A673 (cell line): Measurements from ENCODE around the gene CFAP157.

Experiments
- EZH2 ChIP-seq: fragments of 200-600 bp; sonication (generic); IDR thresholded peaks from 2 replicates; pipeline ENCODE4 v1.6.1; 2017; ENCODE audit warnings: borderline replicate concordance, low read depth, mild to moderate bottlenecking, mixed read lengths, antibody characterized with exemption, low read length; ENCODE audit not compliant: poor library complexity, severe bottlenecking
- TF ChIP-seq, protein P1 (sequence below): fragments of 300-800, 200-600 bp; sonication (generic); conservative IDR thresholded peaks from 2 replicates; pipeline ENCODE4 v1.5.1; 2017; ENCODE audit warnings: low read depth, mild to moderate bottlenecking, antibody characterized with exemption, low read length, moderate library complexity, mixed read lengths

DNA sequence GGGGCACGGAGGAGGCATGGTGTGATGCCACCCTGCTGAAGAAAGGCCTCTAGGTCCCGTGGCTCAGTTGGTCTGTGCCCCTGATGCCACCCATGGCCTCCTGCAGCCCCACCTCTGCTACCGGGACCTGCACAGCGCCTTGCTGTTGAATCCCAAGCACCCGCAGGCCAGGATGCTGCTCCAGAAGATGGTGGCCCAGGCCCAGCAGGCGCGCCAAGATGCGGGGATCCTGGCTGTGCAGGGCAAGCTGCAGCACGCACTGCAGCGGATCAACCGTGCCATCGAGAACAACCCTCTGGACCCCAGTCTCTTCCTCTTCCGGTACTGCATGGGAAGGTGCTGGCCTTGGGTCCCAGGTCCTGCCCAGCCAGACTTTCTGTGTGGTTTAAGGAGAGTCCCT lies 16.2 kb downstream of the CFAP157 start:
- TF ChIP-seq, protein P1, sequence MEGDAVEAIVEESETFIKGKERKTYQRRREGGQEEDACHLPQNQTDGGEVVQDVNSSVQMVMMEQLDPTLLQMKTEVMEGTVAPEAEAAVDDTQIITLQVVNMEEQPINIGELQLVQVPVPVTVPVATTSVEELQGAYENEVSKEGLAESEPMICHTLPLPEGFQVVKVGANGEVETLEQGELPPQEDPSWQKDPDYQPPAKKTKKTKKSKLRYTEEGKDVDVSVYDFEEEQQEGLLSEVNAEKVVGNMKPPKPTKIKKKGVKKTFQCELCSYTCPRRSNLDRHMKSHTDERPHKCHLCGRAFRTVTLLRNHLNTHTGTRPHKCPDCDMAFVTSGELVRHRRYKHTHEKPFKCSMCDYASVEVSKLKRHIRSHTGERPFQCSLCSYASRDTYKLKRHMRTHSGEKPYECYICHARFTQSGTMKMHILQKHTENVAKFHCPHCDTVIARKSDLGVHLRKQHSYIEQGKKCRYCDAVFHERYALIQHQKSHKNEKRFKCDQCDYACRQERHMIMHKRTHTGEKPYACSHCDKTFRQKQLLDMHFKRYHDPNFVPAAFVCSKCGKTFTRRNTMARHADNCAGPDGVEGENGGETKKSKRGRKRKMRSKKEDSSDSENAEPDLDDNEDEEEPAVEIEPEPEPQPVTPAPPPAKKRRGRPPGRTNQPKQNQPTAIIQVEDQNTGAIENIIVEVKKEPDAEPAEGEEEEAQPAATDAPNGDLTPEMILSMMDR, result no peak
- TF ChIP-seq EZH2, result no peak
